ENCODE data around the gene EXT2.

Gene EXT2

GRCh38 chr11:44277196-44278090 is 182.0 kb downstream of the EXT2 start:
- TF ChIP-seq CTCF (IDR thresholded peaks at IDR 0.05) (no peak), ZFX (IDR thresholded peaks at IDR 0.05; ENCODE audit: borderline replicate concordance) (no peak)
- no peak overlapping the region for H3K27ac ChIP-seq

GRCh38 chr11:44279483-44279882 is 184.0 kb downstream of the EXT2 start:
- TF ChIP-seq CTCF (IDR thresholded peaks at IDR 0.05) (no peak), ZFX (IDR thresholded peaks at IDR 0.05; ENCODE audit: borderline replicate concordance) (no peak)
- no peak overlapping the region for H3K27ac ChIP-seq

- no peak overlapping the region for H3K27ac ChIP-seq
- no peak for TF ChIP-seq ZFX (IDR thresholded peaks at IDR 0.05; ENCODE audit: borderline replicate concordance)
- no peak for TF ChIP-seq CTCF (IDR thresholded peaks at IDR 0.05)
Measured at GRCh38 chr11:44280257-44280656, 184.8 kb downstream of the EXT2 start.

- TF ChIP-seq ZFX (IDR thresholded peaks at IDR 0.05; ENCODE audit: borderline replicate concordance) = no peak
- no peak for TF ChIP-seq CTCF (IDR thresholded peaks at IDR 0.05)
- no peak overlapping the region for H3K27ac ChIP-seq
Measured at GRCh38 chr11:44281151-44281550, 185.7 kb downstream of the EXT2 start.

- TF ChIP-seq CTCF (IDR thresholded peaks at IDR 0.05) (no peak), ZFX (IDR thresholded peaks at IDR 0.05; ENCODE audit: borderline replicate concordance) (no peak)
- no peak overlapping the region for H3K27ac ChIP-seq
Measured at GRCh38 chr11:44282620-44283019, 187.1 kb downstream of the EXT2 start.

GRCh38 chr11:44285756-44286155 is 190.3 kb downstream of the EXT2 start:
- no peak overlapping the region for H3K27ac ChIP-seq
- no peak for TF ChIP-seq CTCF (IDR thresholded peaks at IDR 0.05)
- no peak for TF ChIP-seq ZFX (IDR thresholded peaks at IDR 0.05; ENCODE audit: borderline replicate concordance)

- no peak overlapping the region for H3K27ac ChIP-seq
- TF ChIP-seq CTCF (IDR thresholded peaks at IDR 0.05) (peak; percentile 87), ZFX (IDR thresholded peaks at IDR 0.05; ENCODE audit: borderline replicate concordance) (no peak)
Measured at GRCh38 chr11:44286268-44286880, 190.9 kb downstream of the EXT2 start.

Data from 22Rv1 (cell line).